ENCODE measurements around the gene CCR7.
A peak's percentile ranks its signal among the peaks of the same experiment; 100 is the strongest.

CCR7 gene

DNA sequence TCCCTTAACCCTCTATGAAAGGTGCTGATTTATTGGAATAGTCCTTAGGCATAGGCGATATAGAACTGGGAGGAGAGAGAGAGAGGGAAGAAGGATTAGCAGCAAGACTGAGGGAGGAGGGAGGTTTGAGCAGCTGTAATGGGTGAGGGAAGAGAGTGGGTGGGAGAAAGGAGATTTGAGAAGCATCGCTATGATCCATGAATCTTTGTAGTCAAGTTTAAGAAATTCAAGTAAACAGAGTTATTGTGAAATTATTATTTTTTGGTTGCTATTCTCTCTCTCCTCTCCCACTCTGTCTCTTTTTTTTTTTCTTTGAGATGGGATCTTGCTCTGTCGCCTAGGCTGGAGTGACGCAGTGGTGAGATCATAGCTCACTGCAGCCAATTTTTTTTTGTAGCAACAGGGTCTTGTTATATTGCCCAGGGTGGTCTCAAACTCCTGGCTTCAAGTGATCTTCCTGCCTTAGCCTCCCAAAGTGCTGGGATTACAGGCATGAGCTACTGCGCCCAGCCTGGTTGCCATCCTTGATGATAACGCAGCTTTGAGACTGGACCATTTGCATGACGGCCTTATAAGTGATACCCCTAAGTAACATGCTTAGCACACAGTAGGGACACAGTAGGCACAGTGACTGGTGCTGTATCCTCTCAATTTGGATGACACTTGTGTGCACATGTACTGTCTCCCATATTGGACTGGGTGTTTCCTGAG lies 42.9 kb downstream of the CCR7 start:
- Mint-ChIP-seq H3K4me3 (no peak overlapping the region), H3K9me3 (peaks cover 19% of the 10 kb centered on the region), H3K36me3 (ENCODE audit: low read depth) (no peaks in the 10 kb centered on the region), H3K27me3 (ENCODE audit: low read depth) (peaks cover 4% of the 10 kb centered on the region), H3K27ac (peak overlapping the region; percentile 47 to 67 (median 57)), H3K4me1 (peaks cover 32% of the 10 kb centered on the region)
- no peak for TF ChIP-seq CTCF (IDR thresholded peaks at IDR 0.05; ENCODE audit: unreplicated experiment in 3 of 3)

DNA sequence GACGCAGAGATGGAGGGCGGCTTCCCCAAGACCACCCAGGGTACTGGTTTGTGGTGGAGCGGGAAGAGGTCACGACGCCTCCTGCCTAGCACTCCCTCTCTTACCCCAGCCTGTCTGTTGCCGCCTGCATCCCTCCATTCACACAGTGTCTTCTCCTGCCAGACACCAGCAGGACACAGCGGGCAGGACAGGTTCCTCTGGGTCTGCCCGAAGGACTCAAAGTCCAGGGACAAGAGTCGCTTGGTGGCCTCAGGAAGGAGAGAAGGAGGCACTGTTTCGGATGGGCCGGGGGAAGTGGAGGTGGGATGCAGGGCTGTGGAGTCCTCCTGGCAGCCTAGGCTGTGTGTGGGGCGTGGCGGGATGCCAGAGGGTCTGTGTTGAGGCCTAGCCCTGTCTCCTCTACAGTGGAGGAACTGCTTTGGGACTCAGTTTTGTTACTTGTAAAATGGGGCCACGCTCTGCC lies 44.2 kb downstream of the CCR7 start:
- Mint-ChIP-seq H3K9me3 (peaks cover 14% of the 10 kb centered on the region), H3K27ac (peak overlapping the region in 2 of 3 experiments; percentile 47 to 57), H3K4me1 (peaks cover 32% of the 10 kb centered on the region)

DNA sequence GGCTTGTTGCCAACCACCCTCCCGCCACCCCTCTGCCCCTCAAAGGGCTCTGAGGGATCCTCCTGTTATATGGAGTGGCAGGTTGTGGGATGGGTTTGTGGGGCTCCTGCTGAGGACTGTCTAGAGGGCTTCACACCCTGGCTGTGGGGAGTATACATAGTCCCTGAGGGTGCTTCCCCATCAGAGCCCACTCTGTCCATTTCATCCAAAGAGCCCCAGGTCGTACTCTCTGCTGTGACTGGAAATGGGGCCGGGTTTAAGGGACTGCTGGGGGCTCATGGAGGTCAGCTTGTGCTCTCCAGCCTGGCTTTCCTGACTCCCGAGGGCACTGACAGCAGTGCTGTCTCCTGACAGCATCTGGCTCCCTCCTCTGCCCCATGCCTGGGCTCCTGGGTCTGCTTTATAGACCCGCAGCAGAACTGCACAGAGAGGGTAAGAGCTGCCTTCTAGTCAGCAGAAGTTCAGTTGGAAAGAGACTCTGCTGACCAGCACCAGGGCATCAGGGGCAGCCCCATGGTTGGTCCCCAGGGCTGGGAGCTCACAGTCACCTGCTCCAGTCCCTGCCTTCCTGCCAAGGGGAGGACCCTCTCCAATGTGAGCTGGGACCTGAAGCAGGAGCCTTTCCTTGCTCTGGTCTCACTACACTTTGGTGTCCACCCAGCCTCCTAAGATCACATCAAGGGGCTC lies 46.0 kb downstream of the CCR7 start:
- no peaks in the 10 kb centered on the region for H3K36me3 Mint-ChIP-seq (ENCODE audit: low read depth)
- H3K4me1 Mint-ChIP-seq: peaks cover 24% of the 10 kb centered on the region
- TF ChIP-seq CTCF (IDR thresholded peaks at IDR 0.05; ENCODE audit: unreplicated experiment in 3 of 3): no peak
- peaks cover 11% of the 10 kb centered on the region for H3K27me3 Mint-ChIP-seq (ENCODE audit: low read depth)
- H3K27ac Mint-ChIP-seq: no peak overlapping the region
- H3K4me3 Mint-ChIP-seq: no peak overlapping the region
- peaks cover 4% of the 10 kb centered on the region for H3K9me3 Mint-ChIP-seq

More for the DNA sequence above, 44.2 kb downstream of the CCR7 start:
- no peak overlapping the region for H3K4me3 Mint-ChIP-seq
- no peaks in the 10 kb centered on the region for H3K36me3 Mint-ChIP-seq (ENCODE audit: low read depth)
- no peak for TF ChIP-seq CTCF (IDR thresholded peaks at IDR 0.05; ENCODE audit: unreplicated experiment in 3 of 3)
- H3K27me3 Mint-ChIP-seq (ENCODE audit: low read depth): peaks cover 9% of the 10 kb centered on the region

- Mint-ChIP-seq H3K27ac (peak overlapping the region in 1 of 3 experiments; percentile 5), H3K27me3 (ENCODE audit: low read depth) (peaks cover 15% of the 10 kb centered on the region), H3K4me3 (no peak overlapping the region), H3K36me3 (ENCODE audit: low read depth) (no peaks in the 10 kb centered on the region), H3K9me3 (no peaks in the 10 kb centered on the region), H3K4me1 (peaks cover 20% of the 10 kb centered on the region)
- TF ChIP-seq CTCF (IDR thresholded peaks at IDR 0.05; ENCODE audit: unreplicated experiment in 3 of 3): no peak
Measured at GRCh38 chr17:40518401-40519088, 46.7 kb downstream of the CCR7 start.

GRCh38 chr17:40517981-40518380 lies 47.3 kb downstream of the CCR7 start:
- Mint-ChIP-seq H3K36me3 (ENCODE audit: low read depth) (no peaks in the 10 kb centered on the region), H3K9me3 (no peaks in the 10 kb centered on the region), H3K27me3 (ENCODE audit: low read depth) (peaks cover 15% of the 10 kb centered on the region), H3K4me3 (no peak overlapping the region), H3K27ac (peak overlapping the region in 1 of 3 experiments; percentile 5), H3K4me1 (peaks cover 15% of the 10 kb centered on the region)
- no peak for TF ChIP-seq CTCF (IDR thresholded peaks at IDR 0.05; ENCODE audit: unreplicated experiment in 3 of 3)

Measured in nephron (organoid).